HG03196 (cell line): ENCODE measurements around the gene CNP.
"Not testable (repeated sequence)": the region's sequence is repeated elsewhere in the genome, so short reads cannot be mapped to it uniquely, and the experiment has no call there.

ENCODE experiments used
- ATAC-seq: cut with Tn5 transposase; IDR thresholded peaks from one replicate; pipeline ENCODE4 v1.9.1; 2021; ENCODE audit not compliant: unreplicated experiment

CNP gene

DNA sequence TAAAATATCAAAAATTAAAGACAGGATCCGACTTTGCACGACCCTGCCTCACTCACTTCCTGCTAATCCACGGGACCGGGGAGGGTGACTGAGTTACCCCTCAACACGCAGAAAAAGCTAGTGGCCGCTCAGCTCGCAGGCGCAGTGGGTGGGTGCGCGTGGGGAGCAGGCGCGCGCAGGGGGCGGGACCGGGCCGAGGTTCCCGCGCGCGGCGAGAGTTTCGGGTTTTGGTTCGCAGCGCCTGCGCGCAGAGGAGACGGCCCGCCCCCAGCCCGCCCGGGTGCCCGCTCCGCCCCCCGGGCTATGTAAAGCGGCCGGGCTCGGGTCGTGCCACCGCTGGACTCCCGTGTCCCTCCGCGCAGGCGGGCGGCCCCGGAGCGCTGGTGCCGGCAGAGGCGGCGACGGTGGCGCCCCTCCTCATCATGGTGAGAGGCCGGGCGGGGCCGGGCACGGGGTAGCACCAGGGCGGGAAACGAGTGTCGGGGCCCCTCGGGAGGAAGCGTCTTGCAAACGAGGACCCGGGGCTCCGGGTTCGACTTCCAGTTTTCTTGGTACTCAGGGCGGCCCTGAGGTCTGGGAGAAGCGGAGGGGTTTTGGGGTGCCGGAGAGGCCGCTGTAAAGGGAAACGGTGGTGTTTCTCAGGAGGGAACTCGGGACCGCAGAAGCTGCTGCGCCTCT lies at the start of gene CNP:
Gene CNP (plus strand): TSS at position 333 of the 678 bp plus-strand sequence. CDS start 90 bp downstream, at position 423.
- ATAC-seq: peak; percentile 65

DNA sequence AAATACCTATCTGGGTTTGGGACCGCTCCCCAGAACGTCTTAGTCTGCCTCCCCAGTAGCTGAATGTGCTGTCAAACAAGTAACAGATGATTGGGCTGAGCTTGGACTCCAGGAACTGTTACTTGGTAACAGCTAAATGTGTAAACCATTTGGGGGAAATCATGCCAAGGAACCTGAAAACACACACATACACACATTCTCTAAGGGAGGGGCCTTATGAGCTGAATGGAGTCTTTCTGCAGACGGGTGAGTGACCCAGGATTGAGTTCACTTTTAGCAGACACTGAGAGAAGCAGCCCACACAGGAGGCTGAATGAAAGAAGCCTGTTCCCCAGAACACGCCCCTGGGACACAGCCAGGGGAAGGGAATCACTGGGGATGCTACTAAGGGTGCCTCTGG lies 49.4 kb upstream of the CNP start:
- ATAC-seq: no peak

DNA sequence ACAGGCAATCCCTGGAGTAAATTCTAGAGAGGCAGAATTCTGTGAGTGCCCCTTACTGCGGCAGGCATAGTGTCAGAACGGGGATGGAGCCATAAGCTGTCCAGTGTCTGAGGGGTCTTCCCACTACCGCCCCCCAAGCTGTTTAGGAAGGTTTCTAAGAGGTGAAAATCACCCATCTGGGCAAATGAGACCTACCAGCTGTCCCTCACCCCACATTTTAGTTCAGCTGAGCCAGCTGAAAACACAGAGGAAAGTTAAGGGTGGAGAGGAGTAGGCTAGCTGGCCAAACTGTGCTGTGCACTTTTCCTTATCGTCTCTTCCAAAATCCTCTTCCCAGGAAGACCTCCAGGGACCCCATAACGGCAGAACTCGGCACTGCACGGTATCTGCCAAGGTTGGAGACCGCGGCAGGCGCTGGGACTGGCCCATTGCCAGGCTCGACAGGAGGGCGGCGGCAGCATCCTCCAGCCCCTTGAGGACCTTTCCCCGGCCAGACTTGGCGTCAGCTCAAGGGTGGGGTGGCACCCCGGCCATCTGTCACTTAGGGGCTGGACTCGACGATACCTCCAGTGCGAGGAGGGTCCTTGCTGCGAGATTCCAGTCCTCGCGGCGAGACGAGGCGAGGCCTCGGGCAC lies 48.8 kb upstream of the CNP start:
- no peak for ATAC-seq

DNA sequence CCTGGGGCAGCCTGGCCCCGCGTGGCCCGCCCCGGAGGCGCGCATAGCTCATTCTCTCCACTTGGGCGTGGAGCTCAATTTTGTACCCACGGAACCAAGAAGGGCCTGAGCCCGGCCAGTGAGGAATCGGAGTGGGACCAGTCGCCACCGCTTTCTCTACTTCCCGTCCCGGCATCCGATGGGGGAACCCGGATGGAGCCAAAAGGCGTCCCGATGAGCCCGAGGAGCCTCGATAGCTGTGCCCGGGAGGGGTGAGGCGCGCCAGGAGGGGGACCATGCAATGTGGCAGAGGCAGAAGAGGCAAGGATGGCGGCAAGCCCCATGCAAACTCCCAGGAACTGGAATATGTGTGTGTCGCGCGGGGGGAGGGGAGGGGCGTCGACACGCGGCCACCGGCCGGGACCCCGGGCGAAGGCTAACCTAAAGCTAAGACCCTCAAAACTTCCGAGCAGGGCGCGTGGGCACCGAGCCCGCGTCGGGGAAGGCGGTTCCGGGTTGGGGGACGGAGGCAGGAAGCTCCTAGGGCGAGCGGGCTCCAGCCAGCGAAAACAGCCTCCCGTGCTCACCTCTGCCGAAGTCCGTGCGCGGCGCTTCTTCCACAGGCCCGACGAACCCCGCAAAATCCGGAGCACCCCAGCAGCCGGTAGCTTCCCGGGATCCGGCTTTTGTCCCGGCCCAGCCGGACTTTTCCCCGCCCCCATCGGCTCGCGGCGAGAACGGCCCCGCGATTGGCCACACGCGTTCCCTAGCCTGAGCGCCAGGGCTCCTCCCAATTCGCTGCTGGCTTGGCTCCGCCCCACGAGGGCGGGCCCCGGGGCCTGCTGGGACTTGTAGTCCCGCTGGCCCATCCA lies 48.1 kb upstream of the CNP start, which contains the start of gene ACLY:
Gene ACLY (minus strand): TSS at position 638 of the 851 bp plus-strand sequence. CDS start 5,078 bp downstream, outside the sequence.
- ATAC-seq: peak; percentile 87

DNA sequence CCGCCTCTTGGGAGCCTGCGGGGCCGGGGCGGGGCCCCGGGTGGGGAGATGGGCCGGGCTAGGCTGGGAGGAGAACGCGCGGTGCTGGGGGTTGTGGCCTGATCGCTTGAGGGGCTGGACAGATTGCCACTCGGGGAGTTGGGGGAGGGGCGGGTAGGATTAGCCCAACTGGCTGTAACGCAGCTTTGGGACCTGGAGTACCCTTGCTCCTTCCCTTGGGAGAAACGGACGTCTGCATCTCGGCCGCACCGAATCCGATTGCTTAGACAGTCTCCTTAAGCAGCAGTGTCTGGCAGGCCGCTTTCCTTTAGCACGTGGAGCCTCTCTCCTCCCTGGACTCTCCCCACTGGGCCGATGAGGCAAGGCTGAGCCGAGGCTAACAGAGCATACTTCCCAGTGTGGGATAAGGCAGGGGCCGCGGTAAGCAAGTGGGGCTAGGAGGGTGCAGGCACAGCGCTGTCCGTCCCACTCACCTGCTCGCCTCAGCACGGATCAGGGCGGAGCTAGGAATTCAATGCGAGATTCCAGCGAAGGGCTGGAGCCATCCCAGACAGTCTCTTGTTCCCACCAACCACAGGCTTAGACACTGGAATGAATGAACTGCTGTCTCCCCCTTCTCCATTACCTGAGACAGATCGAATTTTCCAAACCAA lies 47.3 kb upstream of the CNP start:
- ATAC-seq: peak; percentile 6

DNA sequence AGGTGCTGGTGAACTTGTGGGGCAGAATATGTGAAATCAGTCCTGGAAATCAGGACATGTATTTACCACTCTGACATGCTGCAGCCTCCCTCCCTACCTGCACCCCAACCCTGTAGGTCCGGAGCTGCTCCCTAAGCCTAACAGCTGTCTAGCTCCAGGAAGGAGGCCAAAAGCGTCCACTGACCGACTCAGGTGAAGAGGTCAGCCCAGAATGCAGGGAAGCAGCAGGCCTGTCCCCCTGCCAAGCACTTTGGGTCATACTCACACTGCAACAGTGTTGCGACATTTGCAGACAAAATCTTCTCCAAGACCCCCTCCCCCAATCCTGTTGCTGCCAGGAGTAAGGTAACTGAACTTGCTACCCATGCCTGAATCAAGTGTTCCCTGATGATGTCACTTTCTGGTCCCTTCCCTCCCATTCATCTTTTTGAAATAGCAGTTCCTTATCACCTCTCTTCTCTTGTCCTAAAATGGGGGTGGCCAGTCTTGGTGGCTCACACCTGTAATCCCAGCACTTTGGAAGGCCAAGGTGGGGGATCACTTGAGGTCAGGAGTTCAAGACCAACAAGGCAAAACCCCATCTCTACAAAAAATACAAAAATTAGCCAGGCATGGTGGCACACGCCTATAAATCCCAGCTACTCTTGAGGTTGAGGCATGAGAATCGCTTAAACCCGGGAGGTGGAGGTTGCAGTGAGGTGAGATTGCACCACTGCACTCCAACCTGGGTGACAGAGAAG lies 46.6 kb upstream of the CNP start:
- ATAC-seq: no peak

DNA sequence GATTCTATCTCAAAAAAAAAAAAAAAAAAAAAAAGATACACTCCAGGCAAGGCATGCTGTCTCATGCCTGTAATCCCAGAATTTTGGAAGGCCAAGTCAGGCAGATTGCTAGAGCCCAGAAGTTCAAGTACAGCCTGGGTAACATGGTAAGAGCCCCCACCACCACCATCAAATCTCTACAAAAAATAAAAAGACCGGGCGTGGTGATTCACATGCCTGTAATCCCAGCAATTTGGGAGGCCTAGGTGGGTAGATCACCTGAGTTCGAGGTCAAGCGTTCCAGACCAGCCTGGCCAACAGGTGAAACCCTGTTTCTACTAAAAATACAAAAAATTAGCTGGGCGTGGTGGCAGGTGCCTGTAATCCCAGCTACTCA lies 46.0 kb upstream of the CNP start:
- ATAC-seq: no peak

DNA sequence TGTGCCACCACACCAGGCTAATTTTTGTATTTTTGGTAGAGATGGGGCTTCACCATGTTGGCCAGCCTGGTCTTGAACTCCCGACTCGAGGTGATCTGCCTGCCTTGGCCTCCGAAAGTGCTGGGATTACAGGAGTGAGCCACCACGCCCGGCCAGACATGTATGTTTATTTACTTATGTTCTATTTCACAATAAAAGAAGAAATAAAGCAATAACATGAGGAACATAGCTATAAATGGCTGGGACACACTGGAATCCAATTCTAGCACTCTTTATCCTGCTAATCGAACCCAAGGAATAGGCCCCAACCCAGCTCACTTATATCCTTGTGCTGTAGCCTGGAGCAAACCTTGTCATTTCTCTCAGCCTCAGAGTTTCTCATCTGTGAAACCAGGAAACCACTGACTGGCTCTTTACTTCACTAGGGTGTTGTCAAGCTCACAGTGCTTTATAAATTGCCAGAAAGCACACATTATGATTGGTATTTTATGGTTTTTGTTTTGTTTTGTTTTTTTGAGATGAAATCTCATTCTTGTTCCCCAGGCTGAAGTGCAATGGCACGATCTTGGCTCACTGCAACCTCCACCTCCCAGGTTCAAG lies 40.5 kb upstream of the CNP start:
- ATAC-seq: no peak

DNA sequence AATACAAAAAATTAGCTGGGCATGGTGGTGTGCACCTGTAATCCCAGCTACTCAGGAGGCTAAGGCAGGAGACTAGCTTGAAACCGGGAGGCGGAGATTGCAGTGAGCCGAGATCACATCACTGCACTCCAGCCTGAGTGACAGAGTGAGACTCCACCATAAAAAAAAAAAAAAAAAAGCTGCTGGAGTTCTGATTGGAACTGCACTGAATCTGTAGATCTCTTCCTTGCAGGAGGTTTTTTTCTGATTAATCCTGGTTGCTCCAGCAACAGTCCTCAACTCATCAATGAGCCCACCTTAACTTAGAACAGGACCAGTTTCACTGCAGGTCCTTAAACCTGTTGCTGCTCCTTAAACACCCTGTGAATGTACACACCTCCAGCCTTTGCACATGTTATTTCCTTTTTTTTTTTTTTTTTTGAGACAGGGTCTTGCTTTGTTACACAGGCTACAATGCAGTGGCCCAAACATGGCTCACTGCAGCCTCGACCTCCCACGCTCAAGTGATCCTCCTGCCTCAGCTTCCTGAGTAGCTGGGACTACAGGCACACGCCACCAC lies 37.8 kb upstream of the CNP start:
- ATAC-seq: no peak

DNA sequence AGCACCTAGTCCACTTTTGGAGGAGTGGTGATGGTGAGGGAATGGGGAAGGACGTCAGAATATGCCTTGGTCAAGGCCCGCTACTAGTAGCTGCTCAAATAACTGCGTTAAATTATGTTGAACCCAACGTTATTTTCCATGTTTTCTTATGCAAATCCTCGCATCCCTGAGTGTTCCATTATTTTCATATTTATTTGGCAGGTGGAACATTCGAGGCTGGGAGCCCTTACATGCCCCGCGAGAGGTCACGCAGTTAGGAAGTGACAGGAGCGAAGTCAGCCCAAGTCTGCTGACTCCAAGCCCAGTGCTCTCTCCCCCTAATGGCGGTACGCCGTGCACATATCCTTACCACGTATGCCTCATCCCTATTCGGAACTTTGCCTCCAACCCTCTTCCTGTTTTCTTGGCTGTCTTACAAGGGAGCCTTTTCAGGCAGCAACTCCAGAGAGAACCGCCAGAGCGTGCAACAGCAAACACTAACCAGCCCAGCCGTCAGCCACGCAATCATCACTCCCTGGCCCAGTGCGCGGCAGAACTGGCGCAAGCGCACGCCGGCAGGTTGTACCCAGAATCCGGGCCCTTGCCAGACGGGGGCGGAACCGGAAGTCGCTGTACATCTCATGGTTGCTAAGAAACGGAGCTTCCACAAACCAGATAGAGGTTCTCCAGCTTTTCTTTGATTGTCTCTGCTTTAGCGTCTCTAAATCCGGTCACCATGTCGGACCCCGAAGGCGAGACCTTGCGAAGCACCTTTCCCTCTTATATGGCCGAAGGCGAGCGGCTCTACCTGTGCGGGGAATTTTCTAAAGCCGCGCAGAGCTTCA lies 36.4 kb upstream of the CNP start, which contains the start of gene ODAD4:
Gene ODAD4 (plus strand): TSS at position 609 of the 824 bp plus-strand sequence. CDS start 107 bp downstream, at position 716.
- peak; percentile 76 for ATAC-seq

DNA sequence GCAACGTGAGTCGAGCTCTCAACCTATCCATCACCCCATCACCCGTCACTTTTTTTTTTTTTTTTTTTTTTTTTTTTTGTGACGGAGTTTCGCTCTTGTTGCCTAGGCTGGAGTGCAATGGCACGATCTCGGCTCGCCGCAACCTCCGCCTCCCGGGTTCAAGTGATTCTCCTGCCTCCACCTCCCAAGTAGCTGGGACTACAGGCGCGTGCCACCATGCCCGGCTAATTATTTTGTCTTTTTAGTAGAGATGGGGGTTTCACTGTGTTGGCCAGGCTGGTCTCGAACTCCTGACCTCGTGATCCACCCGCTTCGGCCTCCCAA lies 35.8 kb upstream of the CNP start:
- not testable (repeated sequence) for ATAC-seq

DNA sequence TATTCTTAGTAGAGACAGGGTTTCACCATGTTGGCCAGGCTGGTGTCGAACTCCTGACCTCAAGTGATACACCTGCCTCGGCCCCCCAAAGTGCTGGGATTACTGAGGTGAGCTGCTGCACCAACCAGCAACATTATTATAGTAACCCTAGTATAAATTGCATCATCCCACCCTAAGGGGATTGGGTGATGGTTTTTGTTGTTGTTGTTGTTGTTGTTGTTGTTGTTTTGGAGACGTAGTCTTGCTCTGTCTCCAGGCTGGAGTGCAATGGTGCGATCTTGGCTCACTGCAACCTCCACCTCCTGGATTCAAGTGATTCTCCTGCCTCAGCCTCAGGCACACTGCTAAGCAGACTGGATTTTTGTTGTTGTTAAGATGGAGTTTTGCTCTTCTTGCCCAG lies 34.9 kb upstream of the CNP start:
- not testable (repeated sequence) for ATAC-seq

DNA sequence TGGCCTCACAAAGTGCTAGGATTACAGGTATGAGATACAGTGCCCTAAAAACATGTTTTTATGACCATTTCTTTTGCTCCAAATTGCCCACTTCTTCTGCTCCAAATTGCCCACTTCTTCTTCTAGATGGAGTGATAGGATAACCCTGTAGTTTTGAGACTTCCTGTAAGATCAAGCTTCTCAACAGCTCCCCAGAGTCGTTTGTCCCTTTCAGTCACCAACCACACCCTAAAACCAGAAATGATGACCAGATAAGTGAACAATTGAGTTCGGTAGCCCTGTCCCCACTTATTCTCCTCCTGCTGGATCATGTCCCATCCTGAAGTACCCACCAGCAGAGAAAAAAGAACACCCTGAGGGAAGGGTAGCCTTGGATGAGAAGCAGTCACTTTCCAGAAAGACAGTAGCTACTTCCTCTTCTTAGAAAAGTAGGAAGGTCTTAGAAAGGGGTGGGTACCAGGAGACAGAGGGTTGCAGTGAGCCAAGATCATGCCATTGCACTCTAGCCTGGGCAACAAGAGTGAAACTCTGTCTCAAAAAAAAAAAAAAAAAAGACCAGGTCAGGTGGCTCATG lies 33.7 kb upstream of the CNP start:
- ATAC-seq: no peak

DNA sequence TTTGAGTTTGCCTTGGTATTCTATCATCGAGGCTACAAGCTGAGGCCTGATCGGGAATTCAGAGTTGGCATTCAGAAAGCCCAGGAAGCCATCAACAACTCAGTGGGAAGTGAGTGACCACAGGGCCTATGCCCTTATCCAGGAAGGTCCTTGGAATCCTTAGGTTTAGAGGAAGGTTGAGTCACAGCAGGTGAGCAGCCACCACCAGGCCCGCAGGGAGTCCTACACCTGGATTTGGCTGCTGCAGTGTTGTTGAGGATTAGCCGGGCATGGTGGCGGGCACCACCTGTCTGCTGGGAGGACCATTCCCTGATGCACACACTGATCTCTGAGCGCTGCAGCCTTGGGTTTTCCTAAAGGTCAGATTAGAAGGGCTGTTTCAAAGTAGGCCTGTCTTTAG lies 31.0 kb upstream of the CNP start:
- ATAC-seq: no peak

DNA sequence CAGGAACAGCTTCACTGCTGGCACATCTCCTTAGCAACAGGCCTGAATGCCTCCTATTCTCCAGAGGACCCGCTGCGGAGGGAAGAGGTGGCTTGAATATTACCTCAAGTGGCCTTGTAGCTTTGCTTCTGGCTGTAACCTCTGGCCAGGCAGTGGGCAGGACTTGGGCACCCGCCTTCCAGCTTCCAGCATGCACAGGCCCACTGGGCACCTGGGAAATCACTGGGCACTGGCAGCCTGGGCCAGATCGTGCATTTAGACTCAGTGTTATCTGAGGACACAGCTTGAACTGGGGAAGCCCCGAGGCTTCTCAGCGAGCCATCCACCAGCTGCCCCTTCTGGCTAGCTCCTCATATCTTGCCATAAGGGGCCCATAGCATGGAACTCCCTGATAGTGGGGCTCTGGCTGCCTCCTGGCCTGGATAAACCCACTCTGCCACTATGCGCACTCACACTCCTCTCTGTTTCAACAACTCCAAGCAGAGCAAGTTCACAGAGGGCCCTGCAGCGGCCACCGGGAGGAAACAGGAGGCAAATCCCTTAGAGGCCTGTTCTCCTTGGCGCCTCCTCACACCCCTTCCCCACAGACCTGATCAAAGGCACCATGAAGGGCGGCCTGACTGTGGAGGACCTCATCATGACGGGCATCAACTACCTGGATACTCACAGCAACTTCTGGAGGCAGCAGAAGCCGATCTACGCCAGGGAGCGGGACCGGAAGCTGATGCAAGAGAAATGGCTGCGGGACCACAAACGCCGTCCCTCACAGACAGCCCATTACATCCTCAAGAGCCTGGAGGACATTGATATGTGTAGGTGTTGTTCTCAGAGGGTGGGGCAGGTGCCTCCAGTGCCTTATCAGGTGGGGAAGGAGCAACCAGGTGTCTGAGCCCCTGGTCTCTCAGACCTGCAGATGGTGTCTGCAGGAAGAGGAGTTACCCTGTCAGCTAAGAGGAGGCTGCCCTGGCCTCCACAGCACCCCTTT lies 28.3 kb upstream of the CNP start:
- no peak for ATAC-seq

DNA sequence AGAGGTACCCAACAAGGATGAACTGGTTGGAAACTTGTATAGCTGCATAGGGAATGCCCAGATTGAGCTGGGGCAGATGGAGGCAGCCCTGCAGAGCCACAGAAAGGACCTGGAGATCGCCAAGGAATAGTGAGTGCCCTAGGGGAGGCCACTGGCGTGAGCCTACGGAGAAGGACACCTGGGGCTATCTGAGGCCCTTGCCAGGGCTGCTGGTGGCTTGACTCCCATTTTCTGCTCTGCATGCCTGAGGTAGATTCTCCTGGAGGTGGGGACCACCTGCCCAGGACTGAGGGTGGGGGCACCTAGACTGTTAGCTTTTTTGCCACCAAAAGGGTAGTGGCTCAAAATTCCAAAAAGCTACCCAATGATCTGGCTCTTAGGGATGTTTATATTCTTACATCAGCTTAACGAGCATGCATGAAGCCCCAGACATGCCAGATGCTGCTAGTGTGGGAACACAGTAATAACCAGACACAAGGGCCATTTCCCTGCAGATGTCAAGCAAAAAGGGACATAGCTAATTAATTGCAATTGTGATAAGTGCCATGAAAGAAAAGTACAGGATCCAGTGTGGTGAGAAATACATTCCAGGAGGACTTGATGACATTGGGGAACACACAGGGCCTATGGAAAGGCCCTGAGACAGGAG lies 27.4 kb upstream of the CNP start:
- no peak for ATAC-seq

DNA sequence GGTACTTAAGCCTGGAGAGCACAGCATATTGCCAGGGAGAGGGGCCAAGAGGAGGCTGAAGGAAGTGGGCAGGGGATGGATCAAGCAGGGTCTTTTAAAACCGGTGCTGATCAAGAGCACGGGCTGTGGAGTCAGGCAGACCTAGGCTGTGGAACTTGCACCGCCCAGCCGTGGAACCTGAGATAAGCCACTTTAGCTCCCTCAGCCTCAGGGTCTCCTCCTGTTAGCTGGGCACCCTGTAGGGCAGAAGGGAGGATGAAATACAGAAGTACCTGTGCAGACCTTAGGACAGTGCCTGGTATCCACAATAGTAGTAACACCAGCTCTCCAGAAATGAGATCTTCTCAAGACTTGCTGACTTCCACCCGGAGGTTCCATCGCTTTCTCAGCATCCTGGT lies 26.9 kb upstream of the CNP start:
- ATAC-seq: no peak
